Measurements from ENCODE around the gene RIT1.
"Not testable (repeated sequence)": the region's sequence is repeated elsewhere in the genome, so short reads cannot be mapped to it uniquely, and the experiment has no call there.

- TF ChIP-seq CTCF, POLR2A (IDR thresholded peaks at IDR 0.05): not testable (repeated sequence)
Measured at GRCh38 chr1:155895617-155896016, 15.5 kb downstream of the RIT1 start.
